Ovary (tissue), 9 donors: ENCODE measurements around the gene CAPN15. TPM values are rescaled to one million over a fixed set of nuclear protein-coding genes. Genes with fewer than 3 reads are reported as not detected.
A peak's percentile ranks its signal among the peaks of the same experiment; 100 is the strongest.

Source experiments
- DNase-seq, 5 donors: peaks; one replicate each; pipeline ENCODE4 v3.0.0-alpha.2; 2019 to 2020
- H3K27ac ChIP-seq, 2 donors: fragments of 200-600 bp; one replicate each; pipeline versions ENCODE4 v1.5.1 to v1.8.0; 2019 to 2022
- H3K27me3 ChIP-seq: fragments of 200-600 bp; one replicate; pipeline ENCODE4 v1.8.0; 2022
- H3K36me3 ChIP-seq: fragments of 200-600 bp; sonication (generic); one replicate; pipeline ENCODE4 v1.5.1; 2019
- H3K4me1 ChIP-seq: one replicate; pipeline ENCODE4 v1.8.1; 2013; ENCODE audit warnings: mild to moderate bottlenecking, moderate library complexity; ENCODE audit not compliant: insufficient read depth
- H3K4me3 ChIP-seq: fragments of 200-600 bp; sonication (generic); one replicate; pipeline ENCODE4 v1.5.1; 2017
- H3K9me3 ChIP-seq, 2 donors: fragments of 200-600 bp in 1 of 2; sonication (generic) in 1 of 2; one replicate each; pipeline versions ENCODE4 v1.5.1 to v1.8.1; 2013 to 2019; ENCODE audit warnings: mild to moderate bottlenecking in 1 of 2, moderate library complexity in 1 of 2
- CTCF ChIP-seq, 3 donors: fragments of 450-650 bp in 2 of 3; fragments of 200-600 bp in 1 of 3; IDR thresholded peaks; one replicate each; pipeline versions ENCODE4 v1.5.1 to v1.8.0; 2016 to 2022; ENCODE audit warnings: antibody characterized with exemption in 3 of 3, mild to moderate bottlenecking in 1 of 3
- EP300 ChIP-seq: sonication (generic); formaldehyde crosslinking; IDR thresholded peaks from one replicate; pipeline ENCODE4 v1.6.1; 2017; ENCODE audit warnings: antibody characterized with exemption
- POLR2A ChIP-seq: fragments of 450-650 bp; IDR thresholded peaks from one replicate; pipeline ENCODE4 v1.6.1; 2017; ENCODE audit warnings: antibody characterized with exemption, mild to moderate bottlenecking, moderate library complexity
- WGBS, 3 donors: extraction: QIAGEN DNeasy Blood & Tissue Kit in 1 of 3; methylation state at CpG; one replicate each; pipeline versions ENCODE4 v1.1.5 to v1.1.7; 2013 to 2017; 5-methylcytosine and 5-hydroxymethylcytosine counted together
- intact Hi-C, 4 donors: fragments of 100-400 bp; cut with DNase I; formaldehyde crosslinking; loops; one replicate each; pipeline versions ENCODE4 v1.11.0 to v1.15.1; 2022 to 2023
- polyA plus RNA-seq, 2 donors: library from polyadenylated mRNA; stranded (reverse); fragments of 200-250 nt in 1 of 2; fragments of 350-450 nt in 1 of 2; fragmentation: Illumina TruSeq in 1 of 2; extraction: RNeasy Lipid Tissue Mini Kit (QIAGEN cat#74804) in 1 of 2; gene quantifications; one replicate each; pipeline ENCODE4 v1.2.3, GENCODE V29; 2013 to 2014
- total RNA-seq, 7 donors: library from RNA; depleted of rRNA in 2 of 7; stranded (reverse); fragments of >200 nt in 2 of 7; fragmentation: NEBNext Ultra II Directional in 3 of 7; extraction: Animal tissue kit (Norgen Biotek cat#: 25700) in 3 of 7; gene quantifications; one replicate each; pipeline versions ENCODE4 v1.1.0 to v1.2.4, GENCODE V29; 2016 to 2023
- donor health status: DM: no; HTN: no; CAD: no; lungs with moderate emphysema.
- donor health status: DM: no; HTN: no; CAD: no.
- donor health status: Bipolar disorder and iron deficiency.
- donor health status: DM: yes; HTN: yes; CAD: no.
- donor health status: DM: no; HTN: no; CAD: no.
- donor health status: DM: yes; HTN: yes; CAD: no.

CAPN15 gene
- total and polyA plus RNA-seq, 9 donors = 1.6 to 38.9 (median 25.0) TPM

GRCh38 chr16:591231-591630 is 63.7 kb downstream of the CAPN15 start:
- H3K9me3 ChIP-seq = no peaks in the 10 kb centered on the region
- DNase-seq = no peak
- H3K27ac ChIP-seq = no peak overlapping the region
- H3K27me3 ChIP-seq = no peaks in the 10 kb centered on the region
- WGBS, 3 donors = 68 to 83% (median 71%) methylated on average over 8 of the region's 8 CpGs
- H3K4me1 ChIP-seq = peaks cover 13% of the 10 kb centered on the region
- TF ChIP-seq POLR2A (no peak), EP300 (no peak), CTCF (IDR thresholded peaks at IDR 0.05) (no peak)
- intact Hi-C loops = loop anchor here in 2 of 4 donors (5.0 kb wide), 2 partner anchors 36 to 46 kb away; partner anchors contain the start of gene METTL26 (in 1 of the 2)
- H3K4me3 ChIP-seq = peak overlapping the region; percentile 86
- no peaks in the 10 kb centered on the region for H3K36me3 ChIP-seq

- 84 to 86% (median 85%) methylated on average over 15 of the region's 15 CpGs for WGBS, 3 donors
- H3K36me3 ChIP-seq = no peaks in the 10 kb centered on the region
- H3K4me1 ChIP-seq = peaks cover 13% of the 10 kb centered on the region
- intact Hi-C loops = loop anchor here in 2 of 4 donors (5.0 kb wide), 2 partner anchors 35 to 45 kb away; partner anchors contain the start of gene METTL26 (in 1 of the 2)
- TF ChIP-seq CTCF (IDR thresholded peaks at IDR 0.05) (no peak), EP300 (no peak), POLR2A (no peak)
- peak in 1 of 5 donors; percentile 29 for DNase-seq
- no peaks in the 10 kb centered on the region for H3K27me3 ChIP-seq
- H3K9me3 ChIP-seq = no peaks in the 10 kb centered on the region
- no peak overlapping the region for H3K4me3 ChIP-seq
- no peak overlapping the region for H3K27ac ChIP-seq
Observed at GRCh38 chr16:591892-592517, 64.5 kb downstream of the CAPN15 start.

DNA sequence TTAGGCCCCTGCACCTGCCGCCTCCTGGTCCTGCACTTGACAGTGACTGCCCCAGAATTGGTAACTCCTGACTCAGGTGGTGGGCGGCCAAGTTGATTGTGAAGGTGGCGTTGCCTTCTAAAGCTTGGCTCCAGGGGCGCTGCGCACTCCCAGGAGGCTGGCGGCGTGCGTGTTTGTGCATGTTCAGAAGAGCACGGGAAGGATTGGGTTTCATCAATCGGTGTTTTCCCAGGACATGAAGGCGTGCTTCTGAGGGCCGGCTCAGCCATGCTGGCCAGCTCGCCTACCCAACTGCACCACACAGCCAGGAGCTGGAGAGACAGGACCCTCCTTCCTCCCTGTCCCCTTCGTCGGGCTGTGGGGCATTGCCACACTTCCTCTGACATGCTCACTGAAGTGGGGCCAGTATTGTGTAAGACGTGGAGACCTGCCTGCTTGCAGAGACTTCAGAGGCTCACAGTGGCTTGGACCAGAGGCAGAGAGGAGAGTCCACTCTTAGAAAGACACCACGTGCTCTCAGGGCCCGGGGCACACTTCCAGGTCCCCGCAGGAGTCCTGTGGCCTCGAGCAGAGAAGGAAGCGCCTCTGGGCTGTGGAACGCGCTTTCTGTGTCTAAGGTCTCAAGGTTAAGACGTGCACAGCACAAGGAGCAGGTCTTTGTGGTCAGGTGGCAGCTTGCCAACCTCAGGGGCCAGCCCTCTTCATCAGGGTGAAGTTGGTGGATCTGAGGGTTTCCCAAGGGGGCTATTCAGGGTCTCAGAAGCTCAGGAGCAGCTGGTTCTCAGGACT is 65.2 kb downstream of the CAPN15 start:
- DNase-seq = peak in 1 of 5 donors; percentile 39
- Histone ChIP-seq H3K27ac (no peak overlapping the region), H3K4me1 (peaks cover 13% of the 10 kb centered on the region), H3K36me3 (no peaks in the 10 kb centered on the region), H3K9me3 (no peaks in the 10 kb centered on the region), H3K4me3 (no peak overlapping the region), H3K27me3 (no peaks in the 10 kb centered on the region)
- intact Hi-C loops = loop anchor here in 2 of 4 donors (5.0 kb wide), 2 partner anchors 35 to 45 kb away; partner anchors contain the start of gene METTL26 (in 1 of the 2)
- 75 to 80% (median 79%) methylated on average over 23 to 24 of the region's 24 CpGs for WGBS, 3 donors
- TF ChIP-seq CTCF (IDR thresholded peaks at IDR 0.05) (no peak), POLR2A (no peak), EP300 (no peak)

- no peak overlapping the region for H3K27ac ChIP-seq
- H3K36me3 ChIP-seq = no peaks in the 10 kb centered on the region
- H3K4me1 ChIP-seq = peaks cover 8% of the 10 kb centered on the region
- H3K4me3 ChIP-seq = no peak overlapping the region
- intact Hi-C loops = loop anchor here in 2 of 4 donors (5.0 kb wide), 2 partner anchors 34 to 44 kb away; partner anchors contain the start of gene METTL26 (in 1 of the 2)
- WGBS, 3 donors = 86 to 89% (median 87%) methylated on average over 9 of the region's 9 CpGs
- no peaks in the 10 kb centered on the region for H3K27me3 ChIP-seq
- TF ChIP-seq EP300 = no peak
- no peak for DNase-seq
- no peaks in the 10 kb centered on the region for H3K9me3 ChIP-seq
Observed at GRCh38 chr16:593406-593805, 65.9 kb downstream of the CAPN15 start.
